T-cell (primary cell): ENCODE data around the gene FBXL5. TPM values are rescaled to one million over a fixed set of nuclear protein-coding genes. Genes with fewer than 3 reads are reported as not detected.

Experiments
- ATAC-seq, 4 experiments: fragments of 200-7000 bp in 3 of 4; fragments of 150-1000 bp in 1 of 4; cut with Tn5 transposase; replicated peaks in 1 of 4; 1 replicate in 3 of 4; 2 replicates in 1 of 4; pipeline ENCODE4 v1.10.0; 2021; ENCODE audit warnings: moderate library complexity in 3 of 4, mild to moderate bottlenecking in 2 of 4, moderate number of reproducible peaks in 1 of 4
- CTCF ChIA-PET, 2 donors: fragments of 300-600 bp; sonication (Branson Sonifier 250); formaldehyde crosslinking; loops; one replicate each; lab custom pipeline; 2022; ENCODE audit warnings: antibody characterized with exemption in 2 of 2; lab: Charles Lee
- POLR2A ChIA-PET, 2 donors: fragments of 300-600 bp; sonication (Branson Sonifier 250); formaldehyde crosslinking; loops; one replicate each; lab custom pipeline; 2022; ENCODE audit warnings: antibody characterized with exemption in 2 of 2; lab: Charles Lee
- DNase-seq, 35 experiments: peaks; one replicate each; pipeline versions ENCODE4 v3.0.0 to v3.0.0-alpha.2; 2013 to 2023
- H3K27ac ChIP-seq: one replicate; pipeline ENCODE4 v1.5.1; 2013; ENCODE audit warnings: low read length
- H3K27me3 ChIP-seq, 2 experiments: replicated peaks in 1 of 2; 1 replicate in 1 of 2; 2 replicates in 1 of 2; pipeline versions ENCODE4 v1.6.1 to v1.7.0; 2013; ENCODE audit warnings: low read length in 1 of 2, mixed read lengths in 1 of 2; ENCODE audit not compliant: control insufficient read depth in 2 of 2, insufficient read depth in 2 of 2; ENCODE audit errors: extremely low read depth in 1 of 2
- H3K36me3 ChIP-seq, 2 donors: 1 replicate in 1 of 2; 2 replicates in 1 of 2; pipeline versions ENCODE4 v1.6.1 to v1.7.0; 2013; ENCODE audit warnings: low read length in 1 of 2; ENCODE audit not compliant: control insufficient read depth in 2 of 2, insufficient read depth in 1 of 2; ENCODE audit errors: extremely low read depth in 1 of 2
- H3K4me1 ChIP-seq, 2 experiments: 1 replicate in 1 of 2; 2 replicates in 1 of 2; pipeline versions ENCODE4 v1.6.1 to v1.7.0; 2013; ENCODE audit warnings: low read length in 2 of 2, mixed read lengths in 1 of 2; ENCODE audit not compliant: insufficient read depth in 2 of 2, control insufficient read depth in 1 of 2; ENCODE audit errors: extremely low read depth in 1 of 2
- H3K4me3 ChIP-seq, 2 donors: 1 replicate in 1 of 2; 2 replicates in 1 of 2; pipeline versions ENCODE4 v1.5.1 to v1.7.0; 2013; ENCODE audit warnings: mild to moderate bottlenecking in 2 of 2, low read length in 1 of 2, moderate library complexity in 1 of 2; ENCODE audit not compliant: control insufficient read depth in 1 of 2; ENCODE audit errors: extremely low read depth in 1 of 2
- H3K9me3 ChIP-seq: 2 replicates; pipeline ENCODE4 v1.7.0; 2013
- H3K27ac Mint-ChIP-seq, 2 donors: one replicate each; pipeline ENCODE4 v1.8.0; 2020 to 2021; ENCODE audit warnings: mild to moderate bottlenecking in 2 of 2, mixed read lengths in 2 of 2
- H3K27me3 Mint-ChIP-seq, 2 donors: one replicate each; pipeline ENCODE4 v1.8.0; 2021 to 2022; ENCODE audit warnings: mixed read lengths in 2 of 2
- H3K36me3 Mint-ChIP-seq: one replicate; pipeline ENCODE4 v1.8.0; 2021; ENCODE audit warnings: mixed read lengths
- H3K4me1 Mint-ChIP-seq, 3 donors: one replicate each; pipeline ENCODE4 v1.8.0; 2020 to 2022; ENCODE audit warnings: mixed read lengths in 3 of 3, mild to moderate bottlenecking in 1 of 3
- H3K4me3 Mint-ChIP-seq, 3 donors: one replicate each; pipeline ENCODE4 v1.8.0; 2020 to 2022; ENCODE audit warnings: mild to moderate bottlenecking in 3 of 3, mixed read lengths in 3 of 3, moderate library complexity in 3 of 3
- H3K9me3 Mint-ChIP-seq, 3 donors: one replicate each; pipeline ENCODE4 v1.8.0; 2020 to 2022; ENCODE audit warnings: mixed read lengths in 3 of 3
- WGBS: methylation state at CpG from one replicate; pipeline ENCODE4 v1.1.5; 2013; ENCODE audit warnings: missing lambda C conversion rate; ENCODE audit not compliant: insufficient coverage; 5-methylcytosine and 5-hydroxymethylcytosine counted together
- total RNA-seq, 35 experiments: library from RNA in 6 of 35; stranded (reverse) in 6 of 35; fragments of 120-200 nt in 1 of 35; gene quantifications; one replicate each; pipeline versions ENCODE4 v1.2.1 to v1.2.4 and lab custom pipeline; 2013 to 2026

FBXL5 gene
- total RNA-seq, 5 donors from 2014 or later (not counting 1 experiment from before 2014, with no cell fraction given), result 40.2 to 64.6 (median 45.0) TPM

DNA sequence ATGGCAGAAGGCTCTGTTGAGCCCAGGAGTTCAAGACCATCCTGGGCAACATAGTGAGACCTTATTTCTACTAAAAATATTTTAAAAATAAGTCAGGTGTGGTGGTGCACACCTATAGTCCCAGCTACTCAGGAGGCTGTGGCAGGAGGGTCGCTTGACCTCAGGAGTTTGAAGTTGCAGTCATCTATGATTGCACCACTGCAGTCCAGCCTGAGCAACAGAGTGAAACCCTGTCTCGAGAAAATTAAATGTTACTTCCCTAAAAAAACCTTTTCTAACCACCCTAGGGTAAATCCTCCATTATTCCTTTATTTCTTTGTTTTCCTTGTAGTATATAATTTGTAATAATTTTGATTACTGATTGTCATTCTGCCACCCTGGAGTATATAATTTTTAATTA is 34.4 kb upstream of the FBXL5 start:
- no peak overlapping the region for H3K4me3 ChIP-seq
- DNase-seq (no peak), ATAC-seq (no peak)
- CTCF ChIA-PET, result no interaction called here
- peaks cover 6 to 17% (median 11%) of the 10 kb centered on the region in 3 donors for H3K4me1 Mint-ChIP-seq
- no peak overlapping the region for H3K4me3 Mint-ChIP-seq
- POLR2A ChIA-PET, result no interaction called here
- no peaks in the 10 kb centered on the region for H3K9me3 Mint-ChIP-seq
- H3K27ac ChIP-seq, result no peak overlapping the region
- peaks cover 30% of the 10 kb centered on the region for H3K36me3 Mint-ChIP-seq
- H3K36me3 ChIP-seq, result peaks cover 0 to 16% of the 10 kb centered on the region in 2 donors
- no peaks in the 10 kb centered on the region for H3K27me3 ChIP-seq
- H3K4me1 ChIP-seq, result peaks cover 0 to 2% of the 10 kb centered on the region in 2 experiments
- no peaks in the 10 kb centered on the region for H3K27me3 Mint-ChIP-seq
- WGBS, result no CpG with 5 or more reads among the region's 2 CpGs
- no peak overlapping the region for H3K27ac Mint-ChIP-seq
- no peaks in the 10 kb centered on the region for H3K9me3 ChIP-seq

DNA sequence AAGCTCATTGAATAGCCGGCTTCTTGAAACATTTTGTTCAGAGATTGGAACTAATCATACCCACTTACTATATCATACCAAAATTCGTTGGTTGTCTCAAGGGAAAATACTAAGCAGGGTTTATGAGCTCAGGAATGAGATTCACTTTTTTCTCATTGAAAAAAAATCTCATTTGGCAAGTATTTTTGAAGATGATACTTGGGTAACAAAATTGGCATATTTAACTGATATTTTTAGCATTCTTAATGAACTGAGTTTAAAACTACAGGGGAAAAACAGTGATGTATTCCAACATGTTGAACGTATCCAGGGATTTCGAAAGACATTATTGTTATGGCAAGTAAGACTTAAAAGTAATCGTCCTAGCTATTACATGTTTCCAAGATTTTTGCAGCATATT is 32.9 kb upstream of the FBXL5 start:
- no peaks in the 10 kb centered on the region for H3K27me3 Mint-ChIP-seq
- ChIA-PET POLR2A (interaction anchor here (0.6 to 0.9 kb wide), 3 partner anchors 12 to 1378 kb away, joined by 3 to 18 read pairs (median 12); partner anchors contain the start of gene BST1 (in 1 of the 2)), CTCF (interaction anchor here in 1 of 2 donors (0.6 to 0.9 kb wide), 2 partner anchors 117 to 682 kb away, joined by 3 read pairs; no protein-coding TSS in a partner anchor)
- ATAC-seq (no peak), DNase-seq (no peak)
- Histone ChIP-seq H3K4me1 (peaks cover 2 to 11% of the 10 kb centered on the region in 2 experiments), H3K4me3 (no peak overlapping the region), H3K9me3 (no peaks in the 10 kb centered on the region), H3K36me3 (peaks cover 0 to 17% of the 10 kb centered on the region in 2 donors), H3K27ac (no peak overlapping the region), H3K27me3 (no peaks in the 10 kb centered on the region)
- H3K9me3 Mint-ChIP-seq, result no peaks in the 10 kb centered on the region
- H3K4me3 Mint-ChIP-seq, result no peak overlapping the region
- peaks cover 33% of the 10 kb centered on the region for H3K36me3 Mint-ChIP-seq
- H3K4me1 Mint-ChIP-seq, result peaks cover 20 to 30% (median 23%) of the 10 kb centered on the region in 3 donors
- WGBS, result no CpG with 5 or more reads among the region's 5 CpGs
- no peak overlapping the region for H3K27ac Mint-ChIP-seq

DNA sequence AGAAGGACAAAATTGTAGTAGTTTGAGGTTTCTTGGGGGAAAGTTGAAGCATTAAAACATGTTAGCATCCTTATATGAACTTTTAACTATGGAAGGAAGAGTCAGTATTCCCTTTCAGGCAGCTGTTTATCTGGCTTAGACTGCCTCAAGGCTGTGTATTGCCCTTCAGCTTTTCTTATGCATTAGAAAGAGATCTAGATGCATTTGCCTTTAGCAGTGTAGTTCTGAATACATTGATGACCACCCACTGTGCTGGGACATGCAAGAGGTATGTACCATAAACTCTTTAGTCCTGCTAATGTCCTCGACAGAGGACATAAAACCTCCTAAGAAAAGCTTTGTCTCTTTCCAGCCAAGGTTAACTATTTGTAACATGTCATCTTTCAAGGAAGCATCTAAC is 29.3 kb upstream of the FBXL5 start:
- Mint-ChIP-seq H3K36me3 (peaks cover 33% of the 10 kb centered on the region), H3K27me3 (no peaks in the 10 kb centered on the region), H3K4me1 (peaks cover 39 to 40% (median 40%) of the 10 kb centered on the region in 3 donors), H3K4me3 (no peak overlapping the region), H3K27ac (no peak overlapping the region), H3K9me3 (no peaks in the 10 kb centered on the region)
- POLR2A ChIA-PET, result interaction anchor here in 1 of 2 donors (0.6 to 0.7 kb wide), 2 partner anchors 33 to 71 kb away, joined by 3 to 5 read pairs; no protein-coding TSS in a partner anchor
- Histone ChIP-seq H3K36me3 (peaks cover 0 to 17% of the 10 kb centered on the region in 2 donors), H3K9me3 (no peaks in the 10 kb centered on the region), H3K27ac (no peak overlapping the region), H3K4me3 (no peak overlapping the region), H3K27me3 (no peaks in the 10 kb centered on the region), H3K4me1 (peaks cover 7 to 18% of the 10 kb centered on the region in 2 experiments)
- CTCF ChIA-PET, result no interaction called here
- DNase-seq, result no peak
- WGBS, result 100% methylated on average over 1 of the region's 1 CpG
- ATAC-seq, result no peak

DNA sequence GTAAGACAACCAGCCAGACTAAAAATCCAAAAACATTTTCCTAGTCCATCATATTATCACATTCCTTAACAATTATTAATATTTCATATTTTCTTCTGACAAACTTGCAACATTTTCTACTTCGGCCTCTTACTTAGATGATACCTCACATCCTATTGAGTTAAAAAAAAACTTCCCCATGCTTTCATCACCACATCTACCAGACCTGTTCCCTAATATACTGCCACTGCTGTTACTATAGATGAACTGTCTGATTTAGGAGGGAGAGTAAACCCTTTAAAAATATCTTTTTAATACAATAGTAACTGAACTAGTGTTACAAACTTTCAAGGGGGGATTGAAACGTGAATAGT is 28.0 kb upstream of the FBXL5 start:
- H3K36me3 ChIP-seq, result peaks cover 0 to 17% of the 10 kb centered on the region in 2 donors
- ChIA-PET CTCF (interaction anchor here in 1 of 2 donors (1.2 kb wide), 1 partner anchor 19 kb away, joined by 4 read pairs; the partner anchor contains the start of gene BST1), POLR2A (interaction anchor here in 1 of 2 donors (0.6 kb wide), 2 partner anchors 25 to 535 kb away, joined by 3 read pairs; no protein-coding TSS in a partner anchor)
- H3K27me3 Mint-ChIP-seq, result no peaks in the 10 kb centered on the region
- H3K9me3 ChIP-seq, result no peaks in the 10 kb centered on the region
- H3K27me3 ChIP-seq, result no peaks in the 10 kb centered on the region
- ATAC-seq (no peak), DNase-seq (no peak)
- no peak overlapping the region for H3K27ac ChIP-seq
- H3K4me3 Mint-ChIP-seq, result peak overlapping the region; percentile 32 to 100 (median 98)
- peaks cover 7 to 18% of the 10 kb centered on the region in 2 experiments for H3K4me1 ChIP-seq
- H3K27ac Mint-ChIP-seq, result peak overlapping the region in 1 of 2 donors; percentile 13
- no peak overlapping the region for H3K4me3 ChIP-seq
- peaks cover 39 to 40% (median 40%) of the 10 kb centered on the region in 3 donors for H3K4me1 Mint-ChIP-seq
- 100% methylated on average over 1 of the region's 2 CpGs for WGBS
- H3K36me3 Mint-ChIP-seq, result peaks cover 29% of the 10 kb centered on the region
- no peaks in the 10 kb centered on the region for H3K9me3 Mint-ChIP-seq

DNA sequence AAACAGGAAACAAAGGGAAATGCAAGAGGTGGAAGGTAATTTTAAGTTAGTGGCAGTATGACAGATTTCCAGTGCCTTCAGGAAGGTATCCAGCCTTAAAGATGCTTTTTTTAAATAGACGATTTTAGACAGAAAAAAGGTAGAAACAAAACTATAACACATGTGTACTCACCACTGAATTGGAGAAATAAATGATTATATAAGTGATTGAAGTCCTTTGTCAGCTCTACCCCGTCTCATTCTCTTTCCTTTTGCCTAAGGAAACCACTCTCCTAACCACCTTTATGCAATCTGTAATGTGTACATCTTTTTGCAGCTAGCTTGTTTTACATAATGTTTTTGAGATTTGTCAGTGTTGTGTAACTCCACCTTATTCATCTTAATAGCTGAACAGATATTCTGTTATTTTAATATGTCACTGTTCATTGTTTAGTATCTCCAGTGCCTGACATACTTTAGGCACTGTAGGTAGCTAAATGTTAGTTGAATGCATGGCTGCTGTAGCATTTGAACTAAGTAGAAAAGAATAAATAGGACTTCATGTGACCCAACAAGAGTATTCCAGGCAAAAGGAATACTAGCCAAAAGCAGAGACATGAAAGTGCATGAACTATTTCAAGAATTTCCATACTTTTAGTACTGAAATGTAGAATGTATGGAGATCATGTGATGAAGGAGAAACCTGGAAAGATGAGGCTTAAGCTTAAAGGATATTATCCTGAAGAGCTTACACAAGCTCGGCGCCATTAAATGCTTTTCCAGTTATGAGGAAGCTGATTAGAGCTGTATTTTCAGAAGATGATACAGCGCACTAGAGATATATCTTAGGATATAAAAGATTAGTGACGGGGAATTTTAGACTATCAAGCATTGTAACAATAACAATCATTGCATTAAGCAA is 27.3 kb upstream of the FBXL5 start:
- Histone ChIP-seq H3K4me3 (peak overlapping the region; percentile 82 to 97), H3K27me3 (no peaks in the 10 kb centered on the region), H3K27ac (peak overlapping the region; percentile 85), H3K9me3 (no peaks in the 10 kb centered on the region), H3K4me1 (peaks cover 7 to 18% of the 10 kb centered on the region in 2 experiments), H3K36me3 (peaks cover 0 to 17% of the 10 kb centered on the region in 2 donors)
- WGBS, result 100% methylated on average over 1 of the region's 6 CpGs
- CTCF ChIA-PET, result interaction anchor here (0.6 to 1.3 kb wide), 5 partner anchors 20 to 514 kb away, joined by 3 to 11 read pairs (median 4); partner anchors contain the start of gene BST1 (in 1 of the 2)
- ATAC-seq (peak in 2 of 4 experiments; percentile 2 to 3), DNase-seq (no peak)
- H3K27ac Mint-ChIP-seq, result peak overlapping the region; percentile 97 to 98
- POLR2A ChIA-PET, result interaction anchor here (0.5 to 1.0 kb wide), 5 partner anchors 25 to 680 kb away, joined by 3 to 9 read pairs (median 3); partner anchors contain the start of gene CPEB2 (in 1 of the 2)
- H3K4me3 Mint-ChIP-seq, result peak overlapping the region; percentile 97 to 100 (median 98)
- H3K9me3 Mint-ChIP-seq, result no peaks in the 10 kb centered on the region
- peaks cover 39 to 40% (median 40%) of the 10 kb centered on the region in 3 donors for H3K4me1 Mint-ChIP-seq
- H3K27me3 Mint-ChIP-seq, result no peaks in the 10 kb centered on the region
- H3K36me3 Mint-ChIP-seq, result peaks cover 24% of the 10 kb centered on the region
